Hindlimb muscle (tissue), 1 donor: ENCODE data around the gene ACOT11. TPM values are rescaled to one million over a fixed set of nuclear protein-coding genes. Genes with fewer than 3 reads are reported as not detected.
A peak's percentile ranks its signal among the peaks of the same experiment; 100 is the strongest.

Experiments
- DNase-seq: peaks from one replicate; pipeline ENCODE4 v3.0.0-alpha.2; 2013
- polyA plus RNA-seq: library from polyadenylated mRNA; unstranded; fragments of 120-200 nt; gene quantifications from one replicate; pipeline ENCODE4 v1.2.1, GENCODE V29; 2013; ENCODE audit not compliant: insufficient read length

The ACOT11 gene
- polyA plus RNA-seq, 1 donor = 7.2 TPM

- no peak for DNase-seq
Observed at GRCh38 chr1:54538538-54538937, 9.5 kb upstream of the ACOT11 start.

DNA sequence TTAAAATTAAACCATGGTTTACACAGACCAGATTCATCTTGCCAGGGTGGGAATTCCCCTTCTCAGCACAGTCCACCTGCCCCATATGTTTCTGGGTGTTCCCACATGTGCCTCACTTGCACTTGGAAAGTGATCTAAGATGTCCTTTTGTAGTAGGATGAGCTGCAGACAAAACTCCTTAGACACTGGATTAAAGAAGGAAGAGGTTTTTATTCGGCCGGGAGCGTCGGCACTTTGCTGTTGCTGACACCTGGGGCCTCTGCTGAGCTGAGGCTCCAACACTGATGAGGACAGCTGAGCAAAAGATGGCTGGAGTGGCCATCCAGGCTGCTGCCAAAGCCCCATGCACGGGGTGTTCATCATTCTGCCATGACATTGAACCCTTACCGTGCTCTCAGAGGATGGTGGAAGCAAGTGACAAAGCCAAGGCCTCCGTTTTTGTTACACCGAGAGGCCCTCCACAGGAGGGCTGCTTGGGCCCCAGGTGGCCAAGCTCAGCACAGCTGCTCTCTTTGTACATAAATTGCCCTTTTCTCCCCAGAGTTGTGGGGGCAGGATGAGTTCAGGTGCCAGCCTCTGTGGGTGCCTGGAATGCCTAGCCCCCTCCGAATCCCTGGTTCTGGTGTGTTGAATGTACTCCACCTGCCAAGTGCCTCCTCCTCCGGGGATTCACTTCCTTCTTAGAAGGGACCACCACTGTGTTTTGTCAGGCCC lies 7.3 kb upstream of the ACOT11 start:
- no peak for DNase-seq

- peak; percentile 58 for DNase-seq
Observed at GRCh38 chr1:54542120-54542961, 5.7 kb upstream of the ACOT11 start.

DNA sequence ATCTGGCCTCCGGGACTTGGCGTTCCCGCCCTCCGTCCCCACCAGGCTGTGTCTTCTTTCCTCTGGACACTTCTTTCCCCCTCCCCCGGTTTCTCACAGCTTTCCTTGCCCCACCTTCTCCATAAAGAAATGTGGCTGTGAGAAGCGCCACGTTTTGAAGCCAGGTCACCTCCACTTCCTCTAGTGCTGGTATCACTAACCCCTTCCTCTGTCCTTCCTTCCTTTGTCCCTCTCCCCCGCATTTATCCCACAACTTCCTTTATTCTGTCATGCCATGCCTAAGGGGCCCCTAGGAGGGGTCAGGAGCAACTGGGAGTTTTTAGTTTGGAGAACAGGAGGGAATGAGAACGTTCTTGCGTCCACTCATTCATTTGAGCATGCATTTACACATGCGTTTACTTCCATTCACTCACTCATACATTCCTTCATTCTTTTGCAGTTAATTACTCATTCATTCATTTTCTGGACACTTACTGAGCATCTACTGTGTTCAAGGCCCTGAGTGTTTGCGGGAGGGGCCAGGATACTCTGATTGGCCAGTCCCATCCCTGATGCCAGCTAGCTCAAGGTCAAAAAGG lies 5.0 kb upstream of the ACOT11 start:
- no peak for DNase-seq

DNA sequence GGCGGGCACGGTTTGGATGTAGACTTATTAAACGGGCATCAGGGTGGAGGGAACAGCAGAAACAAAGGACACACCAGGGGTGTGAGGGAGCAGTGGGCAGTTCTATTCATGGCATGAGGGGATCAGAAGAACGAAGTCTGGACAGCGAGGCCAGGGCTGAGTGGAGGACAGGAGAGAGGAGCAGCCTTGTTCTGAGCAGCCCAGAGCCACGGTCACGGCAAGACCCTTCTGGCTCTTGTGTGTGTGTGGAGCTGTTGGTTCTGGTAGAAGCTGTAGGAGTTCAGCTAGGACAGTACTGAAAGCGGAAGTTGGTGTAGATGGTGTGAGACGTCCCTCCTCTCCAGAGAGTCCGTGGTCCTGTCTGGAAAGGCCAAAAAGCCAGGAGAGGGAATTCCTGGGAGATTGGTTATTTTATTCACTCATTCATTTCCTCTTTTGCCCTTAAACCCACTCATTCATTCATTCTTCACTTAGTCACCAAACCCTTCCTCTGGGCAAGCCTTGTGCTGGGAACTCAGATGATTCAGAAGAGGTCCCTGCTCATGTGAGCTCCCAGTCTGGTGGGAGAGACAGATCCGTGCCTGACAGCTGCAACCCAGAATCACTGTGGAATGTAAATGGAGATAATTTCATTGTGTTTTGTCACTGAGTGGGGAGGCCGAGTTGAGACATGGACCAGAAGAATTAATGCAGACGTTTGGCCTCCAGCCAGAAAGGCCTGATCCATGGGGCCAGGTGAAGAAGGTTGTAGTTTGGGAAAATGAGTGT lies 4.1 kb upstream of the ACOT11 start:
- DNase-seq = no peak

GRCh38 chr1:54545916-54546635 lies 2.0 kb upstream of the ACOT11 start:
- no peak for DNase-seq

GRCh38 chr1:54546651-54547401 lies 1.2 kb upstream of the ACOT11 start:
- no peak for DNase-seq

GRCh38 chr1:54548389-54549044 lies 489 bp downstream of the ACOT11 start:
- no peak for DNase-seq

GRCh38 chr1:54549181-54549924 lies 1.3 kb downstream of the ACOT11 start:
- no peak for DNase-seq

DNA sequence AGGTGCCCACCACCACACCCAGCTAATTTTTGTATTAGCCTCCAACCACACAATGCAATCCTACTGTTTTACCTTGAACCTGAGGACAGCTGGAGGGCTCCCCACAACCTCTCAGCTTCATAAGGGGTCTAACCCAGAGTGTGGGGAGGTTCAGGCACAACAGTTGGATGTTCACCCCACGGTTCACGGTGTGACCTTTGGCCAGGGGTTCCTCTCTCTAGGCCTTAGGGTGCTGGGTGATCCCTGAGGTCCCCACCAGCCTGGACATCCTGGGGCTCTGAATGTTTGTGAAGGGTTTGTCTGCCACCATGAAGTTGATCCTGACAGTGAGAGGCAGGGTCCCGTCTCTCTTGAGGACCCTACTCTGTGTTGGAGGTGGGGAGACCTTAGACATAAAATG lies 3.9 kb downstream of the ACOT11 start:
- no peak for DNase-seq

GRCh38 chr1:54553602-54554313 lies 5.7 kb downstream of the ACOT11 start:
- no peak for DNase-seq

- no peak for DNase-seq
Observed at GRCh38 chr1:54556110-54556509, 8.1 kb downstream of the ACOT11 start.

- no peak for DNase-seq
Observed at GRCh38 chr1:54557671-54558355, 9.8 kb downstream of the ACOT11 start.

DNA sequence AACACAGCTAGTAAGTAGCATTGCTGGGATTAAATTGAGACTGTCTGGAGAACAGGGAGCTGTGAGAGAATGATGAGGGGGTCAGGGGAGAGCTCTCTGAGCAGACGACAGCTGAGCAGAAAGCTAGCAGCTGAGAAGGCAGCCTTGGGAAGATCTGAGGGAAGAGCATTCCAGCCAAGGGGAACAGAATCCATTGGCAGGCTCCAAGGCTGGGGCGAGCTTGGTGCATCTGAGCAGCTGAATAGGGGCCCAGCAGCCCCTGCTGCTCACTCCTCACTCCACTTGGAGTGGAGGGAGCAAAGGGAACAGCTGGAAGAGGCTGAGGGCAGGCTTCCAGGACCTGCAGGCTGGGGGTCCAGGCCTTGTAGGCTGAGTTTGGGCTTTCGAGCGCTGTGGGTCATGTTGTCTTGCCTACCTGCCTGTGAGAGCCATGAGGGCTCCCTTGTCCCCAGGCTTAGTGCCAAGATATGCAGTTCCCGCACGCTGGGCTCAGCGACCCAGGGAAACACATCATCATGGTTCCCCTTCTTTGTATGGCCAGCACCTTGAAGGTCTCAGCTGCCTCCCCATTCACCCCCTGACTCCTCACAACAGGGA lies 10.5 kb downstream of the ACOT11 start:
- DNase-seq = no peak

- DNase-seq = no peak
Observed at GRCh38 chr1:54559111-54559548, 11.1 kb downstream of the ACOT11 start.

DNA sequence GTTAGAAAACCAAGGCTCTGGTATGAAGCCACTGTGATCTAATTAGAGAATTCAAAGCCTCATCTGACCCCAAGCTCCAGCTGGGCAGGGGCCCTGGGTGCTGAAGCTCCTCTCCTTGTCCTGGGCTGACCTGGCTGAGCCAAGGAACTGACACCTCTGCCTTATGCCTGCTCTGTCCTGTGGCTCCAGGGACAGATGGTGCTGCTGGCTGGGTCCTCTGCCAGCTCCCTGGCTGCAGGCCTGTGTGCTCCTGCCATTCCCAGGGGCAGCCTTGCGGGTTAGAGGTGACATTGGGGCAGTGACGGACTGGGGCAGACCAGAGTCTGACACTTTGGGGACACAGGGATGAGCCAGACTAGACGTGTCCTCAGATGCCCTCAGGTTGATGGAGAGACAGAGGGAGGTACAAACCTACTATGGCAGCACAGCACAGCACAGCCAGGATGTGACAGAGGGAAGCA lies 11.8 kb downstream of the ACOT11 start:
- no peak for DNase-seq

DNA sequence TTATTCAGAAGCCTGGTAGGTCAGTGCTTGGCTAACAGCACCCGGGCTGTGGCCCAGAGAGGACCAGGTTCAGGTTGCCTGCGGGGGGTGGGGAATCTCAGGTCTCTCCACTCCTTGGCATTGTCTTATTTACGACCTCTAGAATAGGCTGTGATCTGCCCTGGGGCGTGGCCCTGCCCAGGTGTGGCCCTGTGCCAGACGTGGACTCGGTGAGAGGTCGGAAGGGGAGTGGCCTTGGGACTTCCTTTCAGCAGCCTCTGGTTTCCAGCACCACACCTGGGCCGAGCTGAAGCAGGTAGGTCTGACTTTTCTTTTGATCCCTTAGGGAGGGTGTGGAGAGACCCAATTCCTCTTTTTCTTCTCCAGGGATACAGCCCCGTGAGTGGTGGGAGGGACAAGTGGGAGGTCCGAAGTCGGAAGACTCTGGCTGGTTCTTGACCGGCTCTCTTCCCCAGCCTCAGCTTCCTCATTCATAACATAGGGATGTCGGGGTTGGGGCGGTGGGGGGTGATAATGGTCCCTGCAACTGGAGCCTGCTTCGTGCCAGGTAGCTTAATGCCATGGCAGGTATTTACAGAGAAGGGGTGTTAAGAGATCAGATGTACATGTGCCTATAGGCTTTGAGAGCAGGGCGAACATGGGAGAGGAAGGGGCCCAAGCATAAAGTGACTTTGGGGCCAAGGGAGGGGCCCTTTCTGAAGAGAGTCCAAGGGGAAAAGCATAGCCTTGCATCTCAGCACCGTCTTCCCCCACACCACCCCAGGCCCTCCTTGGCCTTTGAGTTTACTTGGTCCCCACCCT lies 16.5 kb downstream of the ACOT11 start:
- DNase-seq = no peak
